SKM-1 treated with dmso at 0.1 percent for 144 hours (cell line): ENCODE results near the gene FLVCR1.
A peak's percentile ranks its signal among the peaks of the same experiment; 100 is the strongest.
"Not testable (repeated sequence)": the region's sequence is repeated elsewhere in the genome, so short reads cannot be mapped to it uniquely, and the experiment has no call there.

Experiments
- DNase-seq: peaks from one replicate; lab custom pipeline; 2025; ENCODE audit not compliant: unreplicated experiment; lab: John Stamatoyannopoulos, UW

Gene FLVCR1

GRCh38 chr1:212860713-212861581 is 2.9 kb downstream of the FLVCR1 start:
- no peak for DNase-seq

GRCh38 chr1:212862111-212862690 is 4.1 kb downstream of the FLVCR1 start:
- peak; percentile 90 for DNase-seq

DNA sequence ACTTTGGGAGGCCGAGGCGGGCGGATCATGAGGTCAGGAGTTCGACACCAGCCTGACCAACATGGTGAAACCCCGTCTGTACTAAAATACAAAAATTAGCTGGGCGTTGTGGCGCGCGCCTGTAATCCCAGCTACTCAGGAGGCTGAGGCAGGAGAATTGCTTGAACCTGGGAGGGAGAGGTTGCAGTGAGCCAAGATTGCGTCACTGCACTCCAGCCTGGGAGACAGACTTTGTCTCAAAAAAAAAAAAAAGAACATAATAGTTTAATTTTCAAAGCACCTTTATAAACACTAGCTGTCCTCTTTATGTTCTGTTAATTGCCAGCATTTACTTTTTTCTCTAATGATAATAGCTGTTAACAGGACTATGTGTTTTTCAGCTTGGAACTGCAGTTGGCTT is 5.3 kb downstream of the FLVCR1 start:
- not testable (repeated sequence) for DNase-seq

DNA sequence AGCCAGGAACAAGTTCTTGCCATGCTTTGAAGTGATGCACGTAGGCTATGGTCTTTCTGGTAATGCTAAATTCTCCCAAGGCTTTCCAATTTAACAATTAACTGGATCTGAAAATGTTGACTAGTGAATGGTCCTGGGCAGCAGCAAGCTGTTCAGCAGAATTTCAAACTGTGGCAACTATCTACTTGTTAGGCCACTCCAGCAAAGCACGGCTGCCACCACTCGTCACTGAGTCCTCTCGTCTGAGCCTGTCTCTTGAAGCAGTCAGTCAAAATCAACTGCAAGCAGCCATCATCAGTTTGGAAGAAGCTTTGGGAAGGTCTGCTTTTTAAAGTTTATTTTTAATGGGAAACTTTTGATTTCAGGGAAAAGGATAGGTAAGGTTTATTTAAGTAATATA is 6.1 kb downstream of the FLVCR1 start:
- DNase-seq = no peak

- no peak for DNase-seq
Measured at GRCh38 chr1:212867192-212867591, 9.1 kb downstream of the FLVCR1 start.

GRCh38 chr1:212871976-212872375 is 13.9 kb downstream of the FLVCR1 start:
- no peak for DNase-seq

GRCh38 chr1:212873518-212873917 is 15.4 kb downstream of the FLVCR1 start:
- DNase-seq = no peak

DNA sequence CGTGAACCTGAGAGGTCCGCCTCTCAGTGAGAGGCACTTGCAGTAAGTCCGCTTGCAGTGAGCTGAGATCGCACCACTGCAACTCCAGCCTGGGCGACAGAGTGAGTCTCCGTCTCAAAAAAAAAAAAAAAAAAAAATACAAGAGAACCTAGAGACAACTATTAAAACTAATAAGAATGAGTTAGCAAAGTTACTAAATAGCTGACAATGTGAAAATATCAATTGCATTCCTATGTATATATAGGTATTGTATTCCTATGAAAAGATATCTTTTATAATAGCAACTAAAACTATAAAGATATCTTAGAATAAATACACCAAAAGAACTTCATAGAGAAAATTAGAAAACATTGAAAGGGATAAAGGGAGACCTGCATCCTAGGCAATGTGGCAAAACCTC is 20.3 kb downstream of the FLVCR1 start:
- DNase-seq = no peak

GRCh38 chr1:212879947-212880690 is 22.0 kb downstream of the FLVCR1 start:
- DNase-seq = no peak

DNA sequence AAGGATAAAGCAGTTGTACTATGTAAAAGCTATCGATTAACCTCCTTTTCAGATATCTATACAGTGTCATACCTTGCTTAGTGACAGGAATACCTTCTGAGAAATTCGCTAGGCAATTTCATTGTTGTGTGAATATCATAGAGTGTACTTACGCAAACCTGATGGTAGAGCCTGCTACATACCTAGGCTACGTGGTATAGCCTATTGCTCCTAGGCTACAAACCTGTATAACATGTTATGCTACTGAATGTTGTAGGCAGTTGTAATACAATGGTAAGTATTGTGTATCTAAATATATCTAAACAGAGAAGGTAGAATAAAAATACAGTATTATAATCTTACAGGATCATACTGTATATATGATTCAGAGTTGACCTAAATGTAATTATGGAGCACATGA is 26.5 kb downstream of the FLVCR1 start:
- no peak for DNase-seq

DNA sequence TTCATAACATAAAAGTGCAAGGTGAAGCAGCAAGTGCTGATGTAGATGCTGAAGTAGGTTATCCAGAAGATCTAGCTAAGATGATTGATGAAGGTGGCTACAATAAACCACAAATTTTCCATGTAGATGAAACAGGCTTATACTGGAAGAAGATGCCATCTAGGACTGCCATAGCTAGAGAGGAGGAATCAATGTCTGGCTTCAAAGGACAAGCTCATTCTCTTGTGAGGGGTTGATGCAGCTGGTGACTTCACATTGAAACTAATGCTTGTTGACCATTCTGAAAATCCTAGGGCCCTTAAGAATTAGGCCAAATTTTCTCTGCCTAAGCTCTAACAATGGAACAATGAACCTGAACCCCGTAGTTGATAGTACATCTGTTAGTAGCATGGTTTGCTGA is 34.0 kb downstream of the FLVCR1 start:
- no peak for DNase-seq

- no peak for DNase-seq
Measured at GRCh38 chr1:212899845-212900244, 41.8 kb downstream of the FLVCR1 start.

- no peak for DNase-seq
Measured at GRCh38 chr1:212901290-212901689, 43.2 kb downstream of the FLVCR1 start.

DNA sequence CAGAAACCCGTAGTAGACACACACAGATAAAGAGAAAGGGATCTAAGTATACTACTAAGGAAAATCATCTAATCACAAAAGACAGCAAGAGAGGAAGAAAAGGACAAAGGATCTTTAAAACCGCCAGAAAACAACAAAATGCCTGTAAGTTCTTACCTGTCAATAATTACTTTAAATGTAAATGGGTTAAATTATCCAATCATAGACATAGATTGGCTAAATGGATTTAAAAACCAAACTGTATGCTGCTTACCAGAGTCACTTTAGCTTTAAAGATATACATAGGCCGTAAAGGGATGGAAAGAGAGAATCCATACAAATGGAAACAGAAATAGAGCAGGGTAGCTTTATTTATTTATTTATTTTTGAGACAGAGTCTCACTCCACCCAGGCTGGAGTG is 44.0 kb downstream of the FLVCR1 start:
- no peak for DNase-seq

GRCh38 chr1:212903664-212904063 is 45.6 kb downstream of the FLVCR1 start:
- DNase-seq = no peak

DNA sequence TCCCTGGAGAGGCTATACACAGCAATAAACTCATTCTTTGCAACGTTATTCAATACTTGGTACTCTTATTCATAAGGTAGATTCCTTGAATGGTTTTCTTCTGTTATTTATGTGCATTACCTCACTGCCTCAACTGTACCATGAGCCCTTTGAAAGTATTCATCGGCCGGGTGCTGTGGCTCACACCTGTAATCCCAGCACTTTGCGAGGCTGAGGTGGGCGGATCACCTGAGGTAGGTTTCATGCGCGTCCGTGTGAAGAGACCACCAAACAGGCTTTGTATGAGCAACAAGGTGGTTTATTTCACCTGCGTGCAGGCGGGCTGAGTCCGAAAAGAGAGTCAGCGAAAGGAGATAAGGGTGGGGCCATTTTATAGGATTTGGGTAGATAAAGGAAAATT is 50.0 kb downstream of the FLVCR1 start:
- DNase-seq = not testable (repeated sequence)

- DNase-seq = no peak
Measured at GRCh38 chr1:212908971-212909370, 50.9 kb downstream of the FLVCR1 start.

DNA sequence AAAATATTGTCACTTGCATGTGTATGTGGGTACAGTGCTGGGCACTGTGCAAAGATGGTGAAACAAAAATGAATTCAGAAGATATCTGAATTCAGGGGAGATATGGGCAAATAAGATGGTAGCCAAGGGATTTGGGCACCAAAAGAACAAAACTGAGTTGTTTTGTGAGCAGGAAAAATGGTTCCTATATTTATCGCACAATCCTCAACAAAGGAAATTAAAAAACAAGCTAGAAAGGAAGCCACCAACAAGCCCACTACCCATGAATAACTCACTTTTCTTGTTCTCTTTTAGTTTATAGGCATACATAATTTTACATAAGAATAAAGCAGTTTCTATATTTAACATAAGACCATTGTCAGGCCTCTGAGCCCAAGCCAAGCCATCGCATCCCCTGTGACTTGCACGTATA is 51.6 kb downstream of the FLVCR1 start:
- DNase-seq = no peak

GRCh38 chr1:212910213-212910612 is 52.1 kb downstream of the FLVCR1 start:
- not testable (repeated sequence) for DNase-seq

DNA sequence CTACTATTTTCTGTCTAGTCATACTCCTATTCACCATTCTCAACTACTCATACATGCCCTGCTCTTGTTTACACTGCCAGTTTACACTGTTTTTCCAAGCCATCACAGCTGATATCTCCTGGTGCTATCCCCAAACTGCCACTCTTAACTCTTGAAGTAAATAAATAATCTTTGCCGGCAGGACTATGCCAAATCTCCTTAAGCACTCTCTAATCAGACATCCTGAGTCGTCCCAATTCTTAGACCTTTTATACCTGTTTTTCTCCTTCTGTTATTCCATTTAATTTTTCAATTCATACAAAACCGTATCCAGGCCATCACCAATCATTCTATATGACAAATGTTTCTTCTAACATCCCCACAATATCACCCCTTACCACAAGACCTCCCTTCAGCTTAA is 55.6 kb downstream of the FLVCR1 start:
- not testable (repeated sequence) for DNase-seq

- not testable (repeated sequence) for DNase-seq
Measured at GRCh38 chr1:212914110-212914509, 56.0 kb downstream of the FLVCR1 start.

- DNase-seq = no peak
Measured at GRCh38 chr1:212914789-212915188, 56.7 kb downstream of the FLVCR1 start.
